Neural cell (in vitro differentiated cells): Measurements from ENCODE around the gene EFCAB8. TPM values are rescaled to one million over a fixed set of nuclear protein-coding genes. Genes with fewer than 3 reads are reported as not detected.

Experiments
- H2AFZ ChIP-seq: fragments of 200-600, 300-800 bp; sonication (generic), shearing (Covaris generic); 2 replicates; pipeline ENCODE4 v1.6.0; 2014; ENCODE audit warnings: low read depth, mild to moderate bottlenecking, antibody characterized with exemption, low read length, moderate library complexity
- H3F3A ChIP-seq: fragments of 200-600 bp; shearing (Covaris generic); 2 replicates; pipeline ENCODE4 v1.6.1; 2016; ENCODE audit warnings: mild to moderate bottlenecking, moderate library complexity, mixed read lengths, antibody characterized with exemption, low read length; ENCODE audit not compliant: insufficient read depth, poor library complexity, severe bottlenecking
- H3K27ac ChIP-seq: fragments of 200-600, 300-800 bp; sonication (generic), shearing (Covaris generic); 2 replicates; pipeline ENCODE4 v1.5.1; 2014; ENCODE audit warnings: mild to moderate bottlenecking, low read length, moderate library complexity
- H3K27me3 ChIP-seq: fragments of 300-800, 200-600 bp; sonication (generic), shearing (Covaris generic); 2 replicates; pipeline ENCODE4 v1.6.0; 2014; ENCODE audit warnings: mild to moderate bottlenecking, low read depth, low read length, moderate library complexity; ENCODE audit not compliant: insufficient read depth
- H3K36me3 ChIP-seq: fragments of 300-800, 200-600 bp; sonication (generic), shearing (Covaris generic); 2 replicates; pipeline ENCODE4 v1.5.1; 2014; ENCODE audit warnings: mild to moderate bottlenecking, antibody characterized with exemption, low read length, moderate library complexity; ENCODE audit not compliant: insufficient read depth
- H3K4me2 ChIP-seq: fragments of 300-800, 200-600 bp; sonication (generic), shearing (Covaris generic); 2 replicates; pipeline ENCODE4 v1.6.0; 2014; ENCODE audit warnings: mild to moderate bottlenecking, low read length
- H3K4me3 ChIP-seq: fragments of 300-800, 200-600 bp; sonication (generic), shearing (Covaris generic); 2 replicates; pipeline ENCODE4 v1.5.1; 2014; ENCODE audit warnings: mild to moderate bottlenecking, low read length, moderate library complexity
- H3K79me2 ChIP-seq: fragments of 200-600 bp; shearing (Covaris generic); replicated peaks from 2 replicates; pipeline ENCODE4 v1.6.0; 2014; ENCODE audit warnings: mild to moderate bottlenecking, low read length, moderate library complexity; ENCODE audit not compliant: insufficient read depth
- H3K9ac ChIP-seq: fragments of 300-800, 200-600 bp; sonication (generic), shearing (Covaris generic); 2 replicates; pipeline ENCODE4 v1.6.1; 2016; ENCODE audit warnings: mild to moderate bottlenecking, low read length, mixed read lengths
- H3K9me2 ChIP-seq: fragments of 200-600 bp; shearing (Covaris generic); 2 replicates; pipeline ENCODE4 v1.6.1; 2016; ENCODE audit warnings: mild to moderate bottlenecking, low read length, mixed read lengths; ENCODE audit not compliant: insufficient read depth
- H3K9me3 ChIP-seq: fragments of 200-600, 300-800 bp; sonication (generic), shearing (Covaris generic); 2 replicates; pipeline ENCODE4 v1.6.1; 2016; ENCODE audit warnings: mild to moderate bottlenecking, mixed run types, low read length, moderate library complexity, mixed read lengths
- H4K20me1 ChIP-seq: fragments of 200-600 bp; shearing (Covaris generic); 2 replicates; pipeline ENCODE4 v1.6.1; 2016; ENCODE audit warnings: mild to moderate bottlenecking, mixed run types; ENCODE audit not compliant: insufficient read depth
- EP300 ChIP-seq: fragments of 450-650 bp; conservative IDR thresholded peaks from 2 replicates; pipeline ENCODE4 v1.6.1; 2014; ENCODE audit warnings: antibody characterized with exemption, mild to moderate bottlenecking, moderate library complexity; ENCODE audit not compliant: poor library complexity, severe bottlenecking
- EZH2 ChIP-seq: fragments of 200-600, 300-800 bp; shearing (Covaris generic), sonication (generic); IDR thresholded peaks from 2 replicates; pipeline ENCODE4 v1.6.1; 2014; ENCODE audit warnings: antibody characterized with exemption, low read length, borderline replicate concordance, mild to moderate bottlenecking; ENCODE audit not compliant: insufficient read depth, poor library complexity, severe bottlenecking
- MXI1 ChIP-seq: fragments of 450-650 bp; conservative IDR thresholded peaks from 2 replicates; pipeline ENCODE4 v1.6.1; 2014; ENCODE audit warnings: antibody characterized with exemption, mild to moderate bottlenecking; ENCODE audit not compliant: poor library complexity, severe bottlenecking
- POLR2AphosphoS5 ChIP-seq: IDR thresholded peaks from 2 replicates; pipeline ENCODE4 v1.6.1; 2012
- RAD21 ChIP-seq: fragments of 450-650 bp; conservative IDR thresholded peaks from 2 replicates; pipeline ENCODE4 v1.6.1; 2014; ENCODE audit warnings: antibody characterized with exemption, mild to moderate bottlenecking, moderate library complexity
- SMC3 ChIP-seq: fragments of 450-650 bp; conservative IDR thresholded peaks from 2 replicates; pipeline ENCODE4 v1.6.1; 2014; ENCODE audit warnings: antibody characterized with exemption, mild to moderate bottlenecking, moderate library complexity; ENCODE audit not compliant: poor library complexity
- TAF1 ChIP-seq: IDR thresholded peaks from 2 replicates; pipeline ENCODE4 v1.6.1; 2012; ENCODE audit warnings: low read depth
- polyA plus RNA-seq: library from polyadenylated mRNA; depleted of rRNA; stranded (reverse); fragments of >200 nt; gene quantifications from 2 replicates; pipeline ENCODE4 v1.2.3, GENCODE V29; 2014

The EFCAB8 gene
- polyA plus RNA-seq, 1 donor from 2014 or later: not detected

- no peak overlapping the region for H3K4me3 ChIP-seq
- no peaks in the 10 kb centered on the region for H3K9me2 ChIP-seq
- H3K27ac ChIP-seq: no peak overlapping the region
- H3K27me3 ChIP-seq: no peaks in the 10 kb centered on the region
- TF ChIP-seq RAD21: no peak
- no peak for TF ChIP-seq EZH2
- TF ChIP-seq TAF1: no peak
- TF ChIP-seq SMC3: no peak
- no peak overlapping the region for H3K4me2 ChIP-seq
- no peaks in the 10 kb centered on the region for H4K20me1 ChIP-seq
- H3K79me2 ChIP-seq: no peaks in the 10 kb centered on the region
- no peak overlapping the region for H3K9ac ChIP-seq
- no peaks in the 10 kb centered on the region for H3K9me3 ChIP-seq
- no peak overlapping the region for H2AFZ ChIP-seq
- H3K36me3 ChIP-seq: no peaks in the 10 kb centered on the region
- H3F3A ChIP-seq: no peaks in the 10 kb centered on the region
These were observed 118.7 kb downstream of the EFCAB8 start for GRCh38 chr20:32977281-32978008.

- H3K36me3 ChIP-seq: no peaks in the 10 kb centered on the region
- no peaks in the 10 kb centered on the region for H4K20me1 ChIP-seq
- H3K9ac ChIP-seq: no peak overlapping the region
- no peak overlapping the region for H3K4me3 ChIP-seq
- no peak for TF ChIP-seq EP300
- no peak for TF ChIP-seq SMC3
- no peak for TF ChIP-seq RAD21
- no peak for TF ChIP-seq POLR2AphosphoS5
- TF ChIP-seq MXI1: no peak
- H3K27ac ChIP-seq: no peak overlapping the region
- H3K79me2 ChIP-seq: no peaks in the 10 kb centered on the region
- H3K4me2 ChIP-seq: no peak overlapping the region
- H3K9me3 ChIP-seq: no peaks in the 10 kb centered on the region
- H2AFZ ChIP-seq: no peak overlapping the region
- no peaks in the 10 kb centered on the region for H3K27me3 ChIP-seq
- no peaks in the 10 kb centered on the region for H3F3A ChIP-seq
- no peaks in the 10 kb centered on the region for H3K9me2 ChIP-seq
These were observed 119.2 kb downstream of the EFCAB8 start for GRCh38 chr20:32978009-32978335.

- Histone ChIP-seq H3K27ac (no peak overlapping the region), H3K9ac (no peak overlapping the region)
These were observed 120.7 kb downstream of the EFCAB8 start for GRCh38 chr20:32979201-32979998.

More at GRCh38 chr20:32979201-32979998, 120.7 kb downstream of the EFCAB8 start:
- H4K20me1 ChIP-seq: no peaks in the 10 kb centered on the region
- H3K36me3 ChIP-seq: no peaks in the 10 kb centered on the region
- no peaks in the 10 kb centered on the region for H3K27me3 ChIP-seq
- no peaks in the 10 kb centered on the region for H3F3A ChIP-seq
- no peaks in the 10 kb centered on the region for H3K9me3 ChIP-seq
- H2AFZ ChIP-seq: no peak overlapping the region
- H3K79me2 ChIP-seq: no peaks in the 10 kb centered on the region
- no peak overlapping the region for H3K4me3 ChIP-seq
- no peak for TF ChIP-seq RAD21
- TF ChIP-seq TAF1: no peak
- TF ChIP-seq SMC3: no peak
- TF ChIP-seq MXI1: no peak
- no peak overlapping the region for H3K4me2 ChIP-seq
- no peaks in the 10 kb centered on the region for H3K9me2 ChIP-seq
